H9 (cell line): ENCODE results near the gene THBS3. TPM values are rescaled to one million over a fixed set of nuclear protein-coding genes. Genes with fewer than 3 reads are reported as not detected.

Source experiments
- DNase-seq: peaks from one replicate; pipeline ENCODE4 v3.0.0-alpha.2; 2017
- H2AFZ ChIP-seq: one replicate; pipeline ENCODE4 v1.6.1; 2013; ENCODE audit warnings: mild to moderate bottlenecking, low read length, control low read depth, moderate library complexity
- H2AK5ac ChIP-seq: 2 replicates; pipeline ENCODE4 v1.6.1; 2013; ENCODE audit warnings: low read length, control low read depth, mixed read lengths; ENCODE audit not compliant: insufficient read length
- H2BK120ac ChIP-seq: one replicate; pipeline ENCODE4 v1.6.1; 2013; ENCODE audit warnings: low read depth, mild to moderate bottlenecking, low read length, control low read depth, inconsistent platforms; ENCODE audit not compliant: poor library complexity, severe bottlenecking
- H2BK12ac ChIP-seq: 2 replicates; pipeline ENCODE4 v1.6.1; 2013; ENCODE audit warnings: low read length, control low read depth, mixed read lengths, low read depth; ENCODE audit not compliant: insufficient read length
- H2BK15ac ChIP-seq: 2 replicates; pipeline ENCODE4 v1.6.1; 2013; ENCODE audit warnings: low read depth, low read length, control low read depth
- H2BK20ac ChIP-seq: one replicate; pipeline ENCODE4 v1.6.1; 2013; ENCODE audit warnings: low read depth, mild to moderate bottlenecking, low read length, control low read depth, inconsistent platforms; ENCODE audit not compliant: poor library complexity, severe bottlenecking
- H2BK5ac ChIP-seq: 2 replicates; pipeline ENCODE4 v1.6.1; 2013; ENCODE audit warnings: low read length, control low read depth, mixed read lengths; ENCODE audit not compliant: insufficient read length
- H3K14ac ChIP-seq: 2 replicates; pipeline ENCODE4 v1.6.1; 2013; ENCODE audit warnings: low read length, control low read depth; ENCODE audit not compliant: insufficient read depth
- H3K18ac ChIP-seq: 2 replicates; pipeline ENCODE4 v1.6.1; 2013; ENCODE audit warnings: low read depth, mild to moderate bottlenecking, mixed read lengths, low read length, control low read depth; ENCODE audit not compliant: insufficient read length
- H3K23ac ChIP-seq: 2 replicates; pipeline ENCODE4 v1.6.1; 2013; ENCODE audit warnings: low read length, control low read depth, mixed read lengths, low read depth; ENCODE audit not compliant: insufficient read length
- H3K23me2 ChIP-seq: 2 replicates; pipeline ENCODE4 v1.6.1; 2013; ENCODE audit warnings: low read depth, mild to moderate bottlenecking, mixed read lengths, low read length, control low read depth; ENCODE audit not compliant: insufficient read length, poor library complexity, severe bottlenecking
- H3K27ac ChIP-seq: 2 replicates; pipeline ENCODE4 v1.5.1; 2013; ENCODE audit warnings: low read length, control low read depth, mixed read lengths, low read depth; ENCODE audit not compliant: insufficient read length
- H3K27me3 ChIP-seq: 2 replicates; pipeline ENCODE4 v1.6.1; 2013; ENCODE audit warnings: low read length, control low read depth, inconsistent platforms; ENCODE audit not compliant: insufficient read depth
- H3K4ac ChIP-seq: 2 replicates; pipeline ENCODE4 v1.6.1; 2013; ENCODE audit warnings: low read depth, mild to moderate bottlenecking, control low read depth, inconsistent platforms, low read length, moderate library complexity
- H3K4me1 ChIP-seq: 2 replicates; pipeline ENCODE4 v1.6.1; 2013; ENCODE audit warnings: low read length, control low read depth, inconsistent platforms; ENCODE audit not compliant: insufficient read depth
- H3K4me2 ChIP-seq: 2 replicates; pipeline ENCODE4 v1.6.1; 2013; ENCODE audit warnings: low read length, control low read depth, mixed read lengths; ENCODE audit not compliant: insufficient read length, insufficient read depth
- H3K56ac ChIP-seq: 2 replicates; pipeline ENCODE4 v1.6.1; 2013; ENCODE audit warnings: low read depth, mild to moderate bottlenecking, mixed read lengths, low read length, control low read depth; ENCODE audit not compliant: insufficient read length
- H3K79me1 ChIP-seq: 2 replicates; pipeline ENCODE4 v1.6.1; 2013; ENCODE audit warnings: low read depth, mild to moderate bottlenecking, moderate library complexity, low read length, control low read depth, inconsistent platforms; ENCODE audit not compliant: insufficient read depth, poor library complexity, severe bottlenecking
- H3K79me2 ChIP-seq: 2 replicates; pipeline ENCODE4 v1.6.1; 2013; ENCODE audit warnings: low read length, control low read depth, inconsistent platforms; ENCODE audit not compliant: insufficient read depth
- H3K9ac ChIP-seq: 2 replicates; pipeline ENCODE4 v1.6.1; 2013; ENCODE audit warnings: low read length, control low read depth, mixed read lengths; ENCODE audit not compliant: insufficient read length; ENCODE audit errors: extremely low read depth
- H3K9me3 ChIP-seq: one replicate; pipeline ENCODE4 v1.6.1; 2013; ENCODE audit warnings: low read depth, low read length, inconsistent platforms; ENCODE audit not compliant: control insufficient read depth
- H3T11ph ChIP-seq: one replicate; pipeline ENCODE4 v1.6.1; 2013; ENCODE audit warnings: mild to moderate bottlenecking, low read length, control low read depth, inconsistent platforms
- H4K20me1 ChIP-seq: one replicate; pipeline ENCODE4 v1.6.1; 2013; ENCODE audit not compliant: control insufficient read depth, insufficient read length, insufficient read depth
- H4K5ac ChIP-seq: 2 replicates; pipeline ENCODE4 v1.6.1; 2013; ENCODE audit warnings: low read depth, mild to moderate bottlenecking, mixed read lengths, low read length, control low read depth; ENCODE audit not compliant: insufficient read length
- H4K8ac ChIP-seq: replicated peaks from 2 replicates; pipeline ENCODE4 v1.6.1; 2013; ENCODE audit warnings: low read length, control low read depth, mixed read lengths, low read depth; ENCODE audit not compliant: insufficient read length
- H4K91ac ChIP-seq: 2 replicates; pipeline ENCODE4 v1.6.1; 2013; ENCODE audit warnings: low read depth, mild to moderate bottlenecking, moderate library complexity, mixed read lengths, low read length, control low read depth; ENCODE audit not compliant: insufficient read length
- H3K27ac Mint-ChIP-seq, 3 experiments: 2 replicates in 2 of 3; 3 replicates in 1 of 3; pipeline ENCODE4 v1.8.0; 2020 to 2021; ENCODE audit warnings: mixed read lengths in 3 of 3, mild to moderate bottlenecking in 1 of 3, moderate library complexity in 1 of 3
- H3K27me3 Mint-ChIP-seq: 2 replicates; pipeline ENCODE4 v1.8.0; 2021; ENCODE audit warnings: low read depth, mild to moderate bottlenecking, moderate library complexity, mixed read lengths
- H3K36me3 Mint-ChIP-seq, 3 experiments: 2 replicates in 2 of 3; 3 replicates in 1 of 3; pipeline ENCODE4 v1.8.0; 2020 to 2021; ENCODE audit warnings: low read depth in 3 of 3, mixed read lengths in 3 of 3; ENCODE audit not compliant: insufficient read depth in 1 of 3
- H3K4me1 Mint-ChIP-seq, 2 experiments: 2 replicates each; pipeline ENCODE4 v1.8.0; 2020; ENCODE audit warnings: mixed read lengths in 2 of 2
- H3K4me3 Mint-ChIP-seq, 2 experiments: 2 replicates in 1 of 2; 3 replicates in 1 of 2; pipeline ENCODE4 v1.8.0; 2020 to 2021; ENCODE audit warnings: mild to moderate bottlenecking in 2 of 2, mixed read lengths in 2 of 2, moderate library complexity in 1 of 2
- H3K9me3 Mint-ChIP-seq, 2 experiments: 2 replicates in 1 of 2; 3 replicates in 1 of 2; pipeline ENCODE4 v1.8.0; 2020; ENCODE audit warnings: mild to moderate bottlenecking in 2 of 2, mixed read lengths in 2 of 2, moderate library complexity in 1 of 2
- CTCF ChIP-seq: fragments of 200-600 bp; sonication (generic); conservative IDR thresholded peaks from 3 replicates; pipeline ENCODE4 v1.8.0; 2021; ENCODE audit warnings: antibody characterized with exemption, mild to moderate bottlenecking
- WGBS: extraction: QIAGEN DNeasy Blood & Tissue Kit; methylation state at CpG from one replicate; pipeline ENCODE4 v1.1.7; 2013; ENCODE audit warnings: missing lambda C conversion rate, low lambda C conversion rate, mixed read lengths; ENCODE audit not compliant: insufficient read length; ENCODE audit errors: extremely low coverage; 5-methylcytosine and 5-hydroxymethylcytosine counted together
- total RNA-seq: library from RNA; stranded (reverse); gene quantifications from 2 replicates; pipeline ENCODE4 v1.2.1, GENCODE V29; 2021

THBS3 gene
- total RNA-seq, 1 experiment from 2014 or later: 5.9 TPM

DNA sequence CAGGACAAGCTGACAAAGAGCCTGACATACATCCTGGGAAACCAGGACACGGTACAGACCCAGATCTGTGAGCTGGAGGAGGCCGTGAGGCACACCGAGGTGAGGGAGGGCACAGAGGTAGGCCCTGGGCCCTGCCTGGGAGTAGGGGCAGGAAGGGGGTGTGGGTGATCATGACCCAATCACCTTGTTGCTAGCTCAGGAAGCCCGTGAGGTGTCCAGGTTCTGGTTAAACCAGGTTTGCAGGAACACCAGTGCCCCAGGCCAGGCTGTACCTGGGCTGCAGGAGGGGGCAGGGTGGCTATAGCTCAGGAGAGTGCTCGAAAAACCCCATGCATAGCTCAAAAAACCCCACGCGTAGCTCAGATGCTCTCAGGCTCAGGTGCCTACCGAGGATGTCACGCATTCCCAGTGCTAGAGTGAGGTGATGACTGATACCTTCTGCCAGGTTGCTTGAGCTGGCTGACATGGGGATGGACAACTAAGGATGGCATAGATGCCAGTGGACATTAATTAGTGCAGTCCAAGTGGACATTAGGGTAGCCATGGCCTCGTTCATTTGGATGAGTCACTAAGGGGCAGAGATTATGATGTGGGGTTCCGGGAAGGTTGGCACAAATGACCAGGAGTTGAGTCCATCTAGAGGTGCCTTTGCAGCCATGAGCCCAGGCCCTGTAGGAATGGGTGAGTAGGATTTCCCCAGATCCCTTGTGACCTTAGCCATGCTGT lies 30.3 kb downstream of the THBS3 start:
- peaks cover 17 to 31% of the 10 kb centered on the region in 2 experiments for H3K4me1 Mint-ChIP-seq
- no peak overlapping the region for H3K27ac ChIP-seq
- no peak overlapping the region for H2AFZ ChIP-seq
- H3K4me2 ChIP-seq: no peak overlapping the region
- no peak overlapping the region for H2BK20ac ChIP-seq
- H3K9me3 Mint-ChIP-seq: no peaks in the 10 kb centered on the region
- no peak overlapping the region for H4K91ac ChIP-seq
- no peaks in the 10 kb centered on the region for H3K9me3 ChIP-seq
- H3K36me3 Mint-ChIP-seq: peaks cover 37 to 52% (median 49%) of the 10 kb centered on the region in 3 experiments
- H3K14ac ChIP-seq: no peak overlapping the region
- no peak overlapping the region for H3K9ac ChIP-seq
- no peaks in the 10 kb centered on the region for H3K4me1 ChIP-seq
- no peak overlapping the region for H3K4ac ChIP-seq
- DNase-seq: no peak
- H4K20me1 ChIP-seq: no peaks in the 10 kb centered on the region
- no peak overlapping the region for H4K5ac ChIP-seq
- no peak overlapping the region for H2AK5ac ChIP-seq
- no peak overlapping the region for H2BK5ac ChIP-seq
- H3K79me1 ChIP-seq: no peaks in the 10 kb centered on the region
- H3K56ac ChIP-seq: no peak overlapping the region
- no peaks in the 10 kb centered on the region; the same call in 1 of the 2 replicates for H3K79me2 ChIP-seq
- H3K27me3 ChIP-seq: no peaks in the 10 kb centered on the region
- TF ChIP-seq CTCF: no peak
- H3K23me2 ChIP-seq: peaks cover 16% of the 10 kb centered on the region
- H2BK12ac ChIP-seq: no peak overlapping the region
- H3K4me3 Mint-ChIP-seq: no peak overlapping the region; a peak in 1 of 5 replicates
- no peak overlapping the region for H3K18ac ChIP-seq
- no CpG with 5 or more reads among the region's 11 CpGs for WGBS
- no peak overlapping the region for H3T11ph ChIP-seq
- no peak overlapping the region for H3K23ac ChIP-seq
- no peak overlapping the region for H3K27ac Mint-ChIP-seq
- no peak overlapping the region for H2BK15ac ChIP-seq
- no peaks in the 10 kb centered on the region; the same call in none of the 2 replicates for H3K27me3 Mint-ChIP-seq
- H4K8ac ChIP-seq: no peak overlapping the region
- H2BK120ac ChIP-seq: no peak overlapping the region
